T-helper 22 cell (primary cell): ENCODE data around the gene OGDH.
"Not testable (repeated sequence)": the region's sequence is repeated elsewhere in the genome, so short reads cannot be mapped to it uniquely, and the experiment has no call there.

Experiments used
- DNase-seq: peaks from one replicate; pipeline ENCODE4 v3.0.0-alpha.2; 2020; ENCODE audit warnings: low read depth

OGDH gene

GRCh38 chr7:44606341-44607140, at the start of gene OGDH:
TSS of gene OGDH (plus strand) at chr7:44606627. CDS start at chr7:44624344, 17,717 bp downstream.
- peak; percentile 97 for DNase-seq

- no peak for DNase-seq
These were observed 48.9 kb upstream of the OGDH start for GRCh38 chr7:44557485-44557884.

- no peak for DNase-seq
These were observed 46.9 kb upstream of the OGDH start for GRCh38 chr7:44559485-44559884.

GRCh38 chr7:44561481-44561880, 44.9 kb upstream of the OGDH start:
- no peak for DNase-seq

- no peak for DNase-seq
These were observed 44.3 kb upstream of the OGDH start for GRCh38 chr7:44561962-44562621.

GRCh38 chr7:44562622-44562962, 43.8 kb upstream of the OGDH start:
- not testable (repeated sequence) for DNase-seq

GRCh38 chr7:44563171-44563679, 43.2 kb upstream of the OGDH start:
- DNase-seq: no peak

- no peak for DNase-seq
These were observed 41.8 kb upstream of the OGDH start for GRCh38 chr7:44564606-44565005.

GRCh38 chr7:44565097-44565794, 41.2 kb upstream of the OGDH start:
- peak; percentile 24 for DNase-seq

- no peak for DNase-seq
These were observed 40.5 kb upstream of the OGDH start for GRCh38 chr7:44565795-44566559.

GRCh38 chr7:44566680-44567079, 39.7 kb upstream of the OGDH start:
- no peak for DNase-seq

GRCh38 chr7:44567884-44568283, 38.5 kb upstream of the OGDH start:
- DNase-seq: no peak

- DNase-seq: no peak
These were observed 37.5 kb upstream of the OGDH start for GRCh38 chr7:44568771-44569560.

GRCh38 chr7:44569959-44570358, 36.5 kb upstream of the OGDH start:
- no peak for DNase-seq

GRCh38 chr7:44572771-44573170, 33.7 kb upstream of the OGDH start:
- DNase-seq: no peak

GRCh38 chr7:44573464-44574286, 32.8 kb upstream of the OGDH start, which contains the start of gene DDX56:
TSS of gene DDX56 (minus strand) at chr7:44573908. CDS start at chr7:44573895, 13 bp downstream.
- peak; percentile 87 for DNase-seq

- DNase-seq: no peak
These were observed 32.0 kb upstream of the OGDH start for GRCh38 chr7:44574287-44574872.

GRCh38 chr7:44575054-44575453, 31.4 kb upstream of the OGDH start:
- DNase-seq: no peak

- DNase-seq: no peak
These were observed 30.2 kb upstream of the OGDH start for GRCh38 chr7:44576228-44576627.
